ENCODE data around the gene FOXO3. TPM values are rescaled to one million over a fixed set of nuclear protein-coding genes. Genes with fewer than 3 reads are reported as not detected.

FOXO3 gene
- total and polyA plus RNA-seq, 5 donors from 2014 or later: 16.9 to 24.2 (median 23.3) TPM

- H3K4me3 ChIP-seq (ENCODE audit: low read depth, low read length): no peak overlapping the region
- ATAC-seq (ENCODE audit: low read depth in 2 of 2): no peak
- Mint-ChIP-seq H3K9me3 (no peaks in the 10 kb centered on the region), H3K27ac (peak overlapping the region in 1 of 3 donors; percentile 45), H3K4me1 (peaks cover 26 to 76% (median 52%) of the 10 kb centered on the region in 4 donors), H3K36me3 (peaks cover 36% of the 10 kb centered on the region), H3K27me3 (no peaks in the 10 kb centered on the region), H3K4me3 (peak overlapping the region in 3 of 4 donors; percentile 19 to 77 (median 62))
- H3K36me3 ChIP-seq (ENCODE audit: control insufficient read depth, insufficient read depth, low read length): peaks cover 35% of the 10 kb centered on the region
- DNase-seq: no peak
- H3K27me3 ChIP-seq (ENCODE audit: control insufficient read depth, insufficient read depth, low read length): no peaks in the 10 kb centered on the region
- no peak overlapping the region for H3K27ac ChIP-seq (ENCODE audit: insufficient read depth, low read length, poor library complexity, severe bottlenecking)
- H3K4me1 ChIP-seq (ENCODE audit: control insufficient read depth, insufficient read depth, low read length, poor library complexity, severe bottlenecking): peaks cover 29% of the 10 kb centered on the region
- no peaks in the 10 kb centered on the region for H3K9me3 ChIP-seq (ENCODE audit: control insufficient read depth in 2 of 2, low read length in 2 of 2)
These were observed 8.0 kb downstream of the FOXO3 start for GRCh38 chr6:108568551-108569305.

- Mint-ChIP-seq H3K9me3 (no peaks in the 10 kb centered on the region), H3K4me1 (peaks cover 24 to 75% (median 50%) of the 10 kb centered on the region in 4 donors), H3K27ac (no peak overlapping the region), H3K36me3 (peaks cover 36% of the 10 kb centered on the region), H3K27me3 (no peaks in the 10 kb centered on the region), H3K4me3 (no peak overlapping the region)
- no peak for ATAC-seq (ENCODE audit: low read depth in 2 of 2)
- no peak overlapping the region for H3K27ac ChIP-seq (ENCODE audit: insufficient read depth, low read length, poor library complexity, severe bottlenecking)
- peaks cover 35% of the 10 kb centered on the region for H3K36me3 ChIP-seq (ENCODE audit: control insufficient read depth, insufficient read depth, low read length)
- DNase-seq: no peak
- H3K4me3 ChIP-seq (ENCODE audit: low read depth, low read length): no peak overlapping the region
- H3K27me3 ChIP-seq (ENCODE audit: control insufficient read depth, insufficient read depth, low read length): no peaks in the 10 kb centered on the region
- H3K4me1 ChIP-seq (ENCODE audit: control insufficient read depth, insufficient read depth, low read length, poor library complexity, severe bottlenecking): peaks cover 26% of the 10 kb centered on the region
- no peaks in the 10 kb centered on the region for H3K9me3 ChIP-seq (ENCODE audit: control insufficient read depth in 2 of 2, low read length in 2 of 2)
These were observed 9.8 kb downstream of the FOXO3 start for GRCh38 chr6:108570517-108570916.

- H3K9me3 Mint-ChIP-seq: no peaks in the 10 kb centered on the region
- Histone ChIP-seq H3K27ac (ENCODE audit: insufficient read depth, low read length, poor library complexity, severe bottlenecking) (no peak overlapping the region), H3K9me3 (ENCODE audit: control insufficient read depth in 2 of 2, low read length in 2 of 2) (no peaks in the 10 kb centered on the region), H3K27me3 (ENCODE audit: control insufficient read depth, insufficient read depth, low read length) (no peaks in the 10 kb centered on the region), H3K36me3 (ENCODE audit: control insufficient read depth, insufficient read depth, low read length) (peaks cover 24% of the 10 kb centered on the region), H3K4me3 (ENCODE audit: low read depth, low read length) (no peak overlapping the region), H3K4me1 (ENCODE audit: control insufficient read depth, insufficient read depth, low read length, poor library complexity, severe bottlenecking) (peaks cover 23% of the 10 kb centered on the region)
- no peak for ATAC-seq (ENCODE audit: low read depth in 2 of 2)
- H3K4me3 Mint-ChIP-seq: peak overlapping the region; percentile 1 to 48 (median 22)
- peaks cover 32% of the 10 kb centered on the region for H3K36me3 Mint-ChIP-seq
- no peak for DNase-seq
- no peaks in the 10 kb centered on the region for H3K27me3 Mint-ChIP-seq
- H3K4me1 Mint-ChIP-seq: peaks cover 27 to 75% (median 56%) of the 10 kb centered on the region in 4 donors
- H3K27ac Mint-ChIP-seq: peak overlapping the region in 1 of 3 donors; percentile 71
These were observed 13.9 kb downstream of the FOXO3 start for GRCh38 chr6:108574457-108575141.

GRCh38 chr6:108575905-108576494 lies 15.3 kb downstream of the FOXO3 start:
- no peaks in the 10 kb centered on the region for H3K27me3 Mint-ChIP-seq
- Histone ChIP-seq H3K36me3 (ENCODE audit: control insufficient read depth, insufficient read depth, low read length) (peaks cover 13% of the 10 kb centered on the region), H3K27me3 (ENCODE audit: control insufficient read depth, insufficient read depth, low read length) (no peaks in the 10 kb centered on the region), H3K9me3 (ENCODE audit: control insufficient read depth in 2 of 2, low read length in 2 of 2) (no peaks in the 10 kb centered on the region), H3K4me3 (ENCODE audit: low read depth, low read length) (no peak overlapping the region), H3K4me1 (ENCODE audit: control insufficient read depth, insufficient read depth, low read length, poor library complexity, severe bottlenecking) (peaks cover 25% of the 10 kb centered on the region), H3K27ac (ENCODE audit: insufficient read depth, low read length, poor library complexity, severe bottlenecking) (no peak overlapping the region)
- peaks cover 32 to 83% (median 62%) of the 10 kb centered on the region in 4 donors for H3K4me1 Mint-ChIP-seq
- DNase-seq (no peak), ATAC-seq (ENCODE audit: low read depth in 2 of 2) (no peak)
- no peaks in the 10 kb centered on the region for H3K9me3 Mint-ChIP-seq
- no peak overlapping the region for H3K4me3 Mint-ChIP-seq
- H3K36me3 Mint-ChIP-seq: peaks cover 27% of the 10 kb centered on the region
- no peak overlapping the region for H3K27ac Mint-ChIP-seq

GRCh38 chr6:108576709-108577108 lies 16.0 kb downstream of the FOXO3 start:
- no peak for ATAC-seq (ENCODE audit: low read depth in 2 of 2)
- H3K27ac ChIP-seq (ENCODE audit: insufficient read depth, low read length, poor library complexity, severe bottlenecking): no peak overlapping the region
- DNase-seq: no peak
- Mint-ChIP-seq H3K9me3 (no peaks in the 10 kb centered on the region), H3K4me3 (no peak overlapping the region), H3K27ac (peak overlapping the region in 2 of 3 donors; percentile 62 to 67), H3K4me1 (peaks cover 32 to 83% (median 67%) of the 10 kb centered on the region in 4 donors), H3K27me3 (no peaks in the 10 kb centered on the region), H3K36me3 (peaks cover 25% of the 10 kb centered on the region)
- H3K4me3 ChIP-seq (ENCODE audit: low read depth, low read length): no peak overlapping the region
- H3K36me3 ChIP-seq (ENCODE audit: control insufficient read depth, insufficient read depth, low read length): peaks cover 7% of the 10 kb centered on the region
- H3K4me1 ChIP-seq (ENCODE audit: control insufficient read depth, insufficient read depth, low read length, poor library complexity, severe bottlenecking): peaks cover 32% of the 10 kb centered on the region
- H3K27me3 ChIP-seq (ENCODE audit: control insufficient read depth, insufficient read depth, low read length): no peaks in the 10 kb centered on the region
- H3K9me3 ChIP-seq (ENCODE audit: control insufficient read depth in 2 of 2, low read length in 2 of 2): no peaks in the 10 kb centered on the region

GRCh38 chr6:108578166-108578565 lies 17.4 kb downstream of the FOXO3 start:
- Histone ChIP-seq H3K4me1 (ENCODE audit: control insufficient read depth, insufficient read depth, low read length, poor library complexity, severe bottlenecking) (peaks cover 36% of the 10 kb centered on the region), H3K36me3 (ENCODE audit: control insufficient read depth, insufficient read depth, low read length) (peaks cover 5% of the 10 kb centered on the region), H3K9me3 (ENCODE audit: control insufficient read depth in 2 of 2, low read length in 2 of 2) (no peaks in the 10 kb centered on the region), H3K27ac (ENCODE audit: insufficient read depth, low read length, poor library complexity, severe bottlenecking) (no peak overlapping the region), H3K27me3 (ENCODE audit: control insufficient read depth, insufficient read depth, low read length) (no peaks in the 10 kb centered on the region), H3K4me3 (ENCODE audit: low read depth, low read length) (no peak overlapping the region)
- peaks cover 21% of the 10 kb centered on the region for H3K36me3 Mint-ChIP-seq
- H3K27me3 Mint-ChIP-seq: no peaks in the 10 kb centered on the region
- H3K9me3 Mint-ChIP-seq: no peaks in the 10 kb centered on the region
- peak overlapping the region in 2 of 3 donors; percentile 12 to 70 for H3K27ac Mint-ChIP-seq
- ATAC-seq (ENCODE audit: low read depth in 2 of 2) (no peak), DNase-seq (no peak)
- H3K4me3 Mint-ChIP-seq: no peak overlapping the region
- peaks cover 32 to 89% (median 74%) of the 10 kb centered on the region in 4 donors for H3K4me1 Mint-ChIP-seq

- no peak overlapping the region for H3K4me3 Mint-ChIP-seq
- H3K36me3 Mint-ChIP-seq: peaks cover 21% of the 10 kb centered on the region
- ATAC-seq (ENCODE audit: low read depth in 2 of 2): no peak
- peaks cover 32 to 89% (median 75%) of the 10 kb centered on the region in 4 donors for H3K4me1 Mint-ChIP-seq
- DNase-seq: no peak
- Histone ChIP-seq H3K4me3 (ENCODE audit: low read depth, low read length) (no peak overlapping the region), H3K4me1 (ENCODE audit: control insufficient read depth, insufficient read depth, low read length, poor library complexity, severe bottlenecking) (peaks cover 36% of the 10 kb centered on the region), H3K36me3 (ENCODE audit: control insufficient read depth, insufficient read depth, low read length) (peaks cover 5% of the 10 kb centered on the region), H3K27me3 (ENCODE audit: control insufficient read depth, insufficient read depth, low read length) (no peaks in the 10 kb centered on the region), H3K9me3 (ENCODE audit: control insufficient read depth in 2 of 2, low read length in 2 of 2) (no peaks in the 10 kb centered on the region), H3K27ac (ENCODE audit: insufficient read depth, low read length, poor library complexity, severe bottlenecking) (no peak overlapping the region)
- no peaks in the 10 kb centered on the region for H3K27me3 Mint-ChIP-seq
- peak overlapping the region in 2 of 3 donors; percentile 12 to 70 for H3K27ac Mint-ChIP-seq
- no peaks in the 10 kb centered on the region for H3K9me3 Mint-ChIP-seq
These were observed 18.0 kb downstream of the FOXO3 start for GRCh38 chr6:108578595-108579327.
